ENCODE results near the gene FRMD3. TPM values are rescaled to one million over a fixed set of nuclear protein-coding genes. Genes with fewer than 3 reads are reported as not detected.
A peak's percentile ranks its signal among the peaks of the same experiment; 100 is the strongest.

Gene FRMD3
- total RNA-seq, 1 donor from 2014 or later = 1.9 TPM

GRCh38 chr9:83511051-83511450, 27.1 kb downstream of the FRMD3 start:
- no peak overlapping the region for H3K4me3 Mint-ChIP-seq

GRCh38 chr9:83509402-83509801, 28.8 kb downstream of the FRMD3 start:
- no peak overlapping the region for H3K27ac Mint-ChIP-seq
- peaks cover 4% of the 10 kb centered on the region for H3K36me3 Mint-ChIP-seq
- Histone ChIP-seq H2AFZ (replicated peaks) (peak overlapping the region; percentile 39), H3K4me2 (peak overlapping the region; percentile 46), H4K20me1 (ENCODE audit: low read depth) (no peaks in the 10 kb centered on the region), H3K36me3 (no peaks in the 10 kb centered on the region), H3K9ac (no peak overlapping the region), H3K9me3 (ENCODE audit: low read depth) (no peaks in the 10 kb centered on the region), H3F3A (ENCODE audit: low read depth) (peaks cover 7% of the 10 kb centered on the region), H3K79me2 (ENCODE audit: low read depth) (no peaks in the 10 kb centered on the region), H3K27me3 (no peaks in the 10 kb centered on the region), H3K27ac (peak overlapping the region; percentile 73), H3K4me1 (peaks cover 33% of the 10 kb centered on the region), H3K4me3 (peak overlapping the region; percentile 10)
- H3K4me1 Mint-ChIP-seq = peaks cover 8% of the 10 kb centered on the region
- DNase-seq (ENCODE audit: low spot score) = peak; percentile 65
- no peak for TF ChIP-seq EZH2phosphoT487 (IDR thresholded peaks at IDR 0.05)
- TF ChIP-seq CTCF (IDR thresholded peaks at IDR 0.05) = no peak
- no peak for TF ChIP-seq EZH2 (IDR thresholded peaks at IDR 0.05)
- no peaks in the 10 kb centered on the region for H3K27me3 Mint-ChIP-seq (ENCODE audit: insufficient read depth, low read depth)
- H3K9me3 Mint-ChIP-seq = peaks cover 4% of the 10 kb centered on the region
- H3K4me3 Mint-ChIP-seq = no peak overlapping the region

More at GRCh38 chr9:83511051-83511450, 27.1 kb downstream of the FRMD3 start:
- Histone ChIP-seq H3K4me3 (no peak overlapping the region), H3F3A (ENCODE audit: low read depth) (peaks cover 7% of the 10 kb centered on the region), H3K4me2 (no peak overlapping the region), H3K27ac (no peak overlapping the region), H3K9me3 (ENCODE audit: low read depth) (no peaks in the 10 kb centered on the region), H3K79me2 (ENCODE audit: low read depth) (no peaks in the 10 kb centered on the region), H3K36me3 (no peaks in the 10 kb centered on the region), H3K9ac (no peak overlapping the region), H3K4me1 (peaks cover 22% of the 10 kb centered on the region), H3K27me3 (no peaks in the 10 kb centered on the region), H4K20me1 (ENCODE audit: low read depth) (no peaks in the 10 kb centered on the region), H2AFZ (replicated peaks) (no peak overlapping the region)
- Mint-ChIP-seq H3K27ac (no peak overlapping the region), H3K9me3 (peaks cover 7% of the 10 kb centered on the region), H3K27me3 (ENCODE audit: insufficient read depth, low read depth) (no peaks in the 10 kb centered on the region), H3K4me1 (peaks cover 12% of the 10 kb centered on the region), H3K36me3 (peaks cover 4% of the 10 kb centered on the region)
- TF ChIP-seq EZH2 (IDR thresholded peaks at IDR 0.05) (no peak), CTCF (IDR thresholded peaks at IDR 0.05) (no peak), EZH2phosphoT487 (IDR thresholded peaks at IDR 0.05) (no peak)
- DNase-seq (ENCODE audit: low spot score) = no peak

GRCh38 chr9:83508067-83508466, 30.1 kb downstream of the FRMD3 start:
- H3K4me2 ChIP-seq = no peak overlapping the region
- H3K27ac Mint-ChIP-seq = no peak overlapping the region
- no peak overlapping the region for H3K4me3 ChIP-seq
- DNase-seq (ENCODE audit: low spot score) = no peak
- H3K9ac ChIP-seq = no peak overlapping the region
- peaks cover 4% of the 10 kb centered on the region for H3K9me3 Mint-ChIP-seq
- peaks cover 7% of the 10 kb centered on the region for H3F3A ChIP-seq (ENCODE audit: low read depth)
- H3K36me3 ChIP-seq = no peaks in the 10 kb centered on the region
- no peak overlapping the region for H3K27ac ChIP-seq
- H3K4me1 Mint-ChIP-seq = peaks cover 8% of the 10 kb centered on the region
- no peaks in the 10 kb centered on the region for H3K27me3 Mint-ChIP-seq (ENCODE audit: insufficient read depth, low read depth)
- H3K79me2 ChIP-seq (ENCODE audit: low read depth) = no peaks in the 10 kb centered on the region
- TF ChIP-seq EZH2 (IDR thresholded peaks at IDR 0.05) = no peak
- TF ChIP-seq EZH2phosphoT487 (IDR thresholded peaks at IDR 0.05) = no peak
- TF ChIP-seq CTCF (IDR thresholded peaks at IDR 0.05) = no peak
- peaks cover 33% of the 10 kb centered on the region for H3K4me1 ChIP-seq
- H4K20me1 ChIP-seq (ENCODE audit: low read depth) = no peaks in the 10 kb centered on the region
- no peak overlapping the region for H3K4me3 Mint-ChIP-seq
- peaks cover 4% of the 10 kb centered on the region for H3K36me3 Mint-ChIP-seq
- no peak overlapping the region for H2AFZ ChIP-seq (replicated peaks)
- no peaks in the 10 kb centered on the region for H3K9me3 ChIP-seq (ENCODE audit: low read depth)
- H3K27me3 ChIP-seq = no peaks in the 10 kb centered on the region
